ENCODE data around the gene PRKCA. TPM values are rescaled to one million over a fixed set of nuclear protein-coding genes. Genes with fewer than 3 reads are reported as not detected.
A peak's percentile ranks its signal among the peaks of the same experiment; 100 is the strongest.

PRKCA gene
- polyA plus RNA-seq, 2 of the 4 experiments (the other 2 are of a cell fraction) = 28.8 to 65.0 TPM

DNA sequence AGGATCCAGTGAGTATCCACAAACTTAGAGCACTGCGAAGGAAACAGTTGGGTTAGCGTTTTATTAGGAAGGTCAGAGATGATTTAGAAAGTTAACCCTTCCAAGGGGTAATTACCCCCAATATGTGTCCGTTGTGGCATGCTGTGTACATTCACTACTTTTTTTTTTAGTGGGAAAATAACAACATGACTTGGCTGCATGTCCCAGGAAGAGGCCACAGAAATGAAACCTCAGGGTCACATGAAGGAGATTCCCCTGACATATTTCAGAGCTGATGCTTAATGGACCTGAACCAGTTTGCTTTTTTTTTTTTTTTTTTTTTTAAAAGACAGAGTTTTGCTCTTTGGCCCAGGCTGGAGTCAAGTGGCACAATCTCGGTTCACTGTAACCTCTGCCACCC is 167.5 kb downstream of the PRKCA start:
- FAIRE-seq (no peak), DNase-seq (ENCODE audit: low read depth in 1 of 2, low spot score in 1 of 2) (no peak), ATAC-seq (no peak)
- Histone ChIP-seq H3K9me3 (no peaks in the 10 kb centered on the region), H3K4me1 (peaks cover 79% of the 10 kb centered on the region), H3K27ac (peak overlapping the region; percentile 73 to 75; a peak in 5 of 6 replicates), H3K4me2 (peak overlapping the region; percentile 63), H3K4me3 (no peak overlapping the region)
- TF ChIP-seq NR3C1 (IDR thresholded peaks at IDR 0.05) (no peak), CHD4 (IDR thresholded peaks at IDR 0.05; ENCODE audit: borderline replicate concordance) (no peak), ESRRA (IDR thresholded peaks at IDR 0.05; ENCODE audit: borderline replicate concordance, low read length) (no peak), GATA3 (IDR thresholded peaks at IDR 0.05; ENCODE audit: borderline replicate concordance) (no peak), RCOR1 (IDR thresholded peaks at IDR 0.05; ENCODE audit: low read depth, low read length) (no peak), EHF (CRISPR knock-in tag; IDR thresholded peaks at IDR 0.05) (no peak), POLR2A (IDR thresholded peaks at IDR 0.05; ENCODE audit: low read length) (no peak), FOSL2 (IDR thresholded peaks at IDR 0.05) (no peak), FOSL2 (CRISPR knock-in tag; IDR thresholded peaks at IDR 0.05) (no peak), NFE2L2 (conservative IDR thresholded peaks at IDR 0.05; ENCODE audit: low read length) (no peak), TP53 (CRISPR knock-in tag; IDR thresholded peaks at IDR 0.05) (no peak)
- TF ChIP-seq, protein P1, sequence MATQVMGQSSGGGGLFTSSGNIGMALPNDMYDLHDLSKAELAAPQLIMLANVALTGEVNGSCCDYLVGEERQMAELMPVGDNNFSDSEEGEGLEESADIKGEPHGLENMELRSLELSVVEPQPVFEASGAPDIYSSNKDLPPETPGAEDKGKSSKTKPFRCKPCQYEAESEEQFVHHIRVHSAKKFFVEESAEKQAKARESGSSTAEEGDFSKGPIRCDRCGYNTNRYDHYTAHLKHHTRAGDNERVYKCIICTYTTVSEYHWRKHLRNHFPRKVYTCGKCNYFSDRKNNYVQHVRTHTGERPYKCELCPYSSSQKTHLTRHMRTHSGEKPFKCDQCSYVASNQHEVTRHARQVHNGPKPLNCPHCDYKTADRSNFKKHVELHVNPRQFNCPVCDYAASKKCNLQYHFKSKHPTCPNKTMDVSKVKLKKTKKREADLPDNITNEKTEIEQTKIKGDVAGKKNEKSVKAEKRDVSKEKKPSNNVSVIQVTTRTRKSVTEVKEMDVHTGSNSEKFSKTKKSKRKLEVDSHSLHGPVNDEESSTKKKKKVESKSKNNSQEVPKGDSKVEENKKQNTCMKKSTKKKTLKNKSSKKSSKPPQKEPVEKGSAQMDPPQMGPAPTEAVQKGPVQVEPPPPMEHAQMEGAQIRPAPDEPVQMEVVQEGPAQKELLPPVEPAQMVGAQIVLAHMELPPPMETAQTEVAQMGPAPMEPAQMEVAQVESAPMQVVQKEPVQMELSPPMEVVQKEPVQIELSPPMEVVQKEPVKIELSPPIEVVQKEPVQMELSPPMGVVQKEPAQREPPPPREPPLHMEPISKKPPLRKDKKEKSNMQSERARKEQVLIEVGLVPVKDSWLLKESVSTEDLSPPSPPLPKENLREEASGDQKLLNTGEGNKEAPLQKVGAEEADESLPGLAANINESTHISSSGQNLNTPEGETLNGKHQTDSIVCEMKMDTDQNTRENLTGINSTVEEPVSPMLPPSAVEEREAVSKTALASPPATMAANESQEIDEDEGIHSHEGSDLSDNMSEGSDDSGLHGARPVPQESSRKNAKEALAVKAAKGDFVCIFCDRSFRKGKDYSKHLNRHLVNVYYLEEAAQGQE (IDR thresholded peaks at IDR 0.05) = no peak
- ChIA-PET CTCF (interaction anchor here (0.6 to 1.4 kb wide), 2 partner anchors 19 to 34 kb away, joined by 3 read pairs; no protein-coding TSS in a partner anchor), POLR2A (no interaction called here)
- WGBS (ENCODE audit: missing lambda C conversion rate) = 58% methylated on average over 4 of the region's 4 CpGs

DNA sequence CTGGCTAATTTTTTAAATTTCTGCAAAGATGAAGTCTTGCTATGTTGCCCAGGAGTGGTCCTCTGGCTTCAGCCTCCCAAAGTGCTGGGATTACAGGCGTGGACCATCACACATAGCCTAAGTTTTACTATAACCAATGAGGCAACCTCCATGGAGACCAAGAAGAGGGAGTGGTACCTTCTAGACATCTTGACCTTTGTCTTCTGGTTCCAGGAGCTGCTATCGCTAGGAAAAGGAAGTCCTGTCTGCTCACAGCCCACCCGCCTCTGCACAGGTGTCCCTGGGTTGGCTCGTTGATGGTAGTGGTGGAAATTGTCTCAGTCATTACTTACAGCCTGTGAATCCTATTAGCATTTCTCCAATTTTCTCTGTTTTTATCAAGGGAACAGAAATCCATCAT is 169.7 kb downstream of the PRKCA start:
- DNase-seq (ENCODE audit: low read depth in 1 of 2, low spot score in 1 of 2) = no peak
- ChIA-PET POLR2A (no interaction called here), CTCF (interaction anchor here (1.9 to 6.2 kb wide), 2 partner anchors 13 to 272 kb away, joined by 5 to 45 read pairs; no protein-coding TSS in a partner anchor)
- no peak for ATAC-seq
- WGBS (ENCODE audit: missing lambda C conversion rate) = 96% methylated on average over 4 of the region's 4 CpGs
- Histone ChIP-seq H3K9me3 (no peaks in the 10 kb centered on the region), H3K4me2 (no peak overlapping the region), H3K27ac (peak overlapping the region in 1 of 2 experiments; percentile 11; a peak in 1 of 6 replicates), H3K4me1 (peaks cover 72% of the 10 kb centered on the region), H3K4me3 (no peak overlapping the region)
- no peak for FAIRE-seq
- no peak for TF ChIP-seq HEYL (CRISPR knock-in tag; IDR thresholded peaks at IDR 0.05)
- TF ChIP-seq HOXB5 (CRISPR knock-in tag; IDR thresholded peaks at IDR 0.05) = no peak
- TF ChIP-seq SREBF2 (IDR thresholded peaks at IDR 0.05) = no peak
- TF ChIP-seq BHLHE40 (IDR thresholded peaks at IDR 0.05; ENCODE audit: low read depth, low read length) = no peak

DNA sequence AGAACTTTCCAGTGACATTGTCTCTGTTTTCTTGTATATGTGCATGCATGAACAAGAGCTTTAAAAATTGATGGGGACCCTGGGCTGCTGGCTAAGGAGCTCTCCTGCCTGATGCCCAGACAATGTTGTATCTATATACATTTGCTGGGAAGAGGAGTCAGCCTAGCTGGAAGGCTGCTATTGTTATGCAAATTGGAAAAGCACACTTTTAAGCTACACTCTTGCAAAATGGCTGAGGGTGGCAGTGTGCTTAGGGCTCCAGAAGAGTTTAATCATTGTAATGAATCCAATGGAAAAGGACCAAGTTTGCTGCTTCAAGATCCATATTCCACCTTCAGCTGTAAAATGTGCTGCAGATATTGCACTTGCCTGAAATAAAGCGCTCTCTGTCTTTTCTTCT is 171.8 kb downstream of the PRKCA start:
- Histone ChIP-seq H3K9me3 (no peaks in the 10 kb centered on the region), H3K4me3 (no peak overlapping the region), H3K27ac (peak overlapping the region in 1 of 2 experiments; percentile 5; a peak in 2 of 6 replicates), H3K4me1 (peaks cover 50% of the 10 kb centered on the region), H3K4me2 (peak overlapping the region; percentile 2; the same call in 1 of the 3 replicates)
- ATAC-seq (no peak), FAIRE-seq (no peak), DNase-seq (ENCODE audit: low read depth in 1 of 2, low spot score in 1 of 2) (no peak)
- ChIA-PET POLR2A (interaction anchor here (0.7 kb wide), 1 partner anchor 14 kb away, joined by 3 read pairs; no protein-coding TSS in a partner anchor), CTCF (interaction anchor here (0.7 to 6.2 kb wide), 6 partner anchors 11 to 274 kb away, joined by 3 to 45 read pairs (median 4); no protein-coding TSS in a partner anchor)
- WGBS (ENCODE audit: missing lambda C conversion rate) = 95% methylated on average over 1 of the region's 1 CpG
- TF ChIP-seq RCOR1 (IDR thresholded peaks at IDR 0.05; ENCODE audit: low read depth, low read length) (no peak), GATA3 (IDR thresholded peaks at IDR 0.05; ENCODE audit: borderline replicate concordance) (no peak), MAZ (IDR thresholded peaks at IDR 0.05; ENCODE audit: borderline replicate concordance, low read depth, low read length) (no peak)
- TF ChIP-seq, protein P2, sequence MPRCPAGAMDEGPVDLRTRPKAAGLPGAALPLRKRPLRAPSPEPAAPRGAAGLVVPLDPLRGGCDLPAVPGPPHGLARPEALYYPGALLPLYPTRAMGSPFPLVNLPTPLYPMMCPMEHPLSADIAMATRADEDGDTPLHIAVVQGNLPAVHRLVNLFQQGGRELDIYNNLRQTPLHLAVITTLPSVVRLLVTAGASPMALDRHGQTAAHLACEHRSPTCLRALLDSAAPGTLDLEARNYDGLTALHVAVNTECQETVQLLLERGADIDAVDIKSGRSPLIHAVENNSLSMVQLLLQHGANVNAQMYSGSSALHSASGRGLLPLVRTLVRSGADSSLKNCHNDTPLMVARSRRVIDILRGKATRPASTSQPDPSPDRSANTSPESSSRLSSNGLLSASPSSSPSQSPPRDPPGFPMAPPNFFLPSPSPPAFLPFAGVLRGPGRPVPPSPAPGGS (IDR thresholded peaks at IDR 0.05) = no peak
